Effector CD8-positive, alpha-beta T cell (primary cell): Measurements from ENCODE around the gene SMYD3.

ENCODE experiments used
- DNase-seq: peaks from one replicate; lab custom pipeline; 2025; lab: John Stamatoyannopoulos, UW

The SMYD3 gene

DNA sequence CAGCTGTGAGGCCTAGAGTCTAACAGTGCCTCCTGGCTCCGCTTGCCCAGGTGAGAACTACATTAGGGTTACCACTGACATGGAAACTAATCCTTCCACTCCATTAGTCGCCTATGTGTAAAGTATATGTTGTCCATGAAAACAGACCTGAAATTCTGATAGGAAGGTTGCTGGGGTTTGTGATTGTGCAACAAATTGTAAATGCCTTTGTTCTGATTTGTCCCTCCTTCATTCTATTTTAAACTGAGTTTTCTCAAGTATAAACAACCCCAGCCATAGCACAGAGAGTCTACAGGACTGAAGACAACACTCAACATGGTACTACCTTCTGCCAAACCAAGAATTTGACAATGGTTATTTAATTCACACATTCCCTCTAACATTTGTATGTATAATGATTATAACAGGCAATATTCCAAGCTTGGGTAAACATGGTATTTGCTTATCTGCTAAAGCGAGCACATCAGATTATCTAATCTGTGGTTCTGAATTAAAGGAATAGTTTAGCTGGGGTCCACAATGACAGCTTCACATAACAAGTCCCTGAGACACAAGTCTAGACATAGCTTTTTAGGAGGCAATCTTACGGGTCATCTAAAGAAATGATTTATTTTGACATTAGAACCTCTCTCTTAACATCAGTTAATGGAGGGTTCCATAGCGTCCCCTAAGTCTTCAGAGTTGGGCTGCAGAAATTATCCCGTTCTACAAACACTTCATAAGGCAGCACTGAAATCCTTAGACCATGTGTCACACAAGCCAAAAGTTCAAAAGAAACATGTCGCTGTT, 633.0 kb downstream of the SMYD3 start:
- no peak for DNase-seq

DNA sequence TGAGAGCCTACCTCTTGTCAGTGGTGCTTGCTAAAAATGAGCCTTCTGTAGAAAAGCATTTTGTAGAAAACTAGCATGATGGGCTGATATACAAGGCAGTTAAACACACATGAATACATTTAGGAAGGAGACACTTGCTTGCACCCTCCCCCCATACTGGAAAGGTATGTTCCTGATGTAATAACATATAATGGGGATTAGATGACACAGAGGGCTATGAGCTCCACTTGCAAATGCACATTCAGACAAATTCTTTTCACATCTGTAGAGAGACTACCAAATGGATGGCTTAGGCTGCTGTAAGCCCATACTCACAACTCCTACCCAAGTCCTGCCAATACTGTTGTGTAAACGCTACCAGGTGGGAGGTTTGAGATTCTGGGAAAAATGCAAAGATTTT, 634.0 kb downstream of the SMYD3 start:
- DNase-seq = no peak

DNA sequence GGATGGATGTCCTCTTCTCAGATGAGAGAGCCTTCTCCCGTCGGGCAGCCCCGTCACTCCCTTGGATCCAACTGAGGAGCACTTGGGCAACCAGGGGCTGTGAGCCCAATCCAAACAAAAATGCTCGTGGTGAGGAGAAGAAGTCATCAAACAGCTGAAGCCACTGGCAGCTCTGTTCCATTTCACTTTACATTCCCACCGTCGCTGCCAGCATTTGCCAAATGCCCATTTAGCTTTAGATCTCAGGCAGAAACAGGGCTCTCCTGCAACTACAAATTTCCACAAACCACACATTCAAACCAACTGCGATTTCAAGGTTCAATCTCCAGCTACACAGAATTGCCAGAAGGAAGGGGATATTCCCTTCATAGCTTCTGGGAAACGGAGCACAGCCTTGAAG, 634.6 kb downstream of the SMYD3 start:
- DNase-seq = no peak

DNA sequence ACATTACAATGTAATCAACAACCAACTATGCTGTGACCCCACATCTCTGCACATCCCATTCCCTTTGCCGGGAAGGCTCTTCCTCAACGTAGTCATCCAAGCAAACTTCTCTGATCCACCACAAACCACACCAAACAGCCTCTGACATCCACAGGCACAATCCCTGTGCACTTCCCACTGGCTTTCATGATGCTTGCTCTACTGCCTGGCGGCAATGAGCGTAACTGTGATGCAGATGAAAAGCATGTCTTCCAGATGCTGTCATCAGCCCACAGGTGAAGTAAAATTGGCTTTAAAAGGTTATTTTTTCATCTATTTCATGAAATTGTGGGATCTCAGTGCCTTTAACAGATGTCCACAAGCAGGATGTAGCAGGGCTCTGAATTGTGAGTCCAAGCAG, 635.2 kb downstream of the SMYD3 start:
- no peak for DNase-seq

DNA sequence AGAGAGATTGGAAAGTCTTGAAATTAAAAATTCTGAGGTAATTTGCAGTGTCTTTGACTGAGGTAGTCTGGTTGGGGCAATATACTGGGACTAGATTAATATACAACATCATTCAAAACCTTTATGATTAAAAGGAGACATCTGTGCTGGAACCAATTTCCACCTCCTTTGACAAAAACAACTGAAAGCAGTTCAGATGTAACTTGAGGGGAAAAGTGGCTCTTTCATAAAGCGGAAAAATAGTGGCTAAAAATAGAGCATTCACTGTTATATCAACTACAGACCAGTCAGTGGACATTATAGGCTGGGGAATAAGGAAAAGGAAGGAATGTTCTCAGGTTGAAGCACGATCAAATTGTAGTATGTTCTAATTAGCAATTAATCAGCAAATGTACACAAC, 635.9 kb downstream of the SMYD3 start:
- no peak for DNase-seq

- no peak for DNase-seq
Measured at GRCh38 chr1:245870698-245871097, 636.4 kb downstream of the SMYD3 start.

DNA sequence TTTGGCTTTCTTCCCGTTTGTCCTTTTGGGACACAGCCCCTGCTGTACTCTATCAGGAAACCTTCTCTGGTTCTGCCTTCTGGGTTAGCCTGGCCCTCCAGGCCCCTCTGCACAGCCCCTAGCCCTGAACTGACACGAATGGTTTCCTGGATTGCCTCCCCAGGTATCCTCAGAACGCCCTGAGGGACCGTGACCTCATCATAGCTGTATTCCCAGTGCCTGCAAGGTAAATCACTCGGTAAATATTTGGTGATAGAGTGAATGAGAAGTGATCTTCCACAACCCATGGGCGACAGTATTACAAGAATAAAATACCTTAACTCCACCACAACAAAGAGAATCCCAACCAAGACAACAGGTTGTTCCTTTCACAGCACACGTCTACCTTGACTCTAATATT, 637.2 kb downstream of the SMYD3 start:
- no peak for DNase-seq

DNA sequence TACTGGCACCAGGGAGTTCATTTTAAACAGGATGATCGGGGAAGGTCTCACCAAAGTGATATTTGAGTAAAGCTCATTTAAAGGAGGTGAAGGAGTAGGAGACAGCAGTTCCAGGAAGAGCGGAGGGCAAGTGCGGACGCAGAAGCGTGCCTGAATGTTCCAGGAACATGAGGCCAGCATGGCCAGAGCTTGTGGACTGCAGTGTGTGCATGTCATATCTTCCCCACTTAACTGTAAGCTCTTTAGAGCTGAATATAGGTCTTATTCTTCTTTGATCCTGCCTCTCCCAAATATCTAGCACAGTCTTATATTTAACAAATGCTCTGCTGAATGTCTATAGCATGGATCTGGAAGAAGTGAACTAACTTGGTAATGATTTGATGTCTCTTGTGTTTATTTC, 639.3 kb downstream of the SMYD3 start:
- no peak for DNase-seq

- DNase-seq = no peak
Measured at GRCh38 chr1:245864872-245865271, 642.2 kb downstream of the SMYD3 start.

- no peak for DNase-seq
Measured at GRCh38 chr1:245863566-245864184, 643.4 kb downstream of the SMYD3 start.

- no peak for DNase-seq
Measured at GRCh38 chr1:245862812-245863540, 644.1 kb downstream of the SMYD3 start.

DNA sequence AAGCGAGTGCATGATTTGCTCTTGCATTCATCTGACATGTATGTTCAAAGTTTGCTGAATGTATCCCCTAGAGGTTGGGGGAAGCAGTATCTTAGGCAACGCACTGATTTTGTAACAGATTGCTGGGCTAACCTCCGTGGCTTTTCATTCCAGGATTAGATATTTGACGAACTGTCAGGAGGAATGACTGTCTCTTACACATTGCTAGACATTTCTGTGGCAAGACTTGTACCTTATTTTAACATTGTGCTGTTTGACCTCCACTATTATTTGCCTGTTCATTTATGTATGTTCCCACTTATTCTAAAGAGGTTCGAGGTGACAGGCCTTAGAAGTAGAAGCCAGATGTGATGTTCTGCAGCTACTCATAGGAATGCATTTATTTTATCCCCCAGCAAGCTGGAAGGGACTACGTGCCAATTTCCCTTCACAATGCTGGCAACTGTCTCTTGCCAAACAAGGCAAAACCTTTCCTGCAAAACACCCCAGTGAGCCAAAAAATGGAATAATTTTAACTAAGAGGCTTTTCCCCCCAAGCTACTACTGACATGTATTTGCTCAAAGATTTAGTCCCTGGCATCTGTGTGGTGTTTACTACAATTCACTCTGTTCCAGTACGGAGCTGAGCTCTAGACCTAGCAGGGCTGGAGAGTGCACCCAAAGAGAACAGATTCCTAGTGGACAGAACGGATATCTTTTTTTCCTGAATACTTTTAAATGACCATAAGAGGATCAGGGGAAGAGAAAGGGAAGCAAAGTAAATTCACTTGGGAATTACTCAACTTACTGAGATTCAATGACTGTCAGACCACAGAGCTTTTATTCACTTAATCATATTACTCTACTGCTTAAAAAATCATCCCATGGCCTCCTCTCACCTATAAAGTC, 646.2 kb downstream of the SMYD3 start:
- no peak for DNase-seq

- no peak for DNase-seq
Measured at GRCh38 chr1:245859493-245860114, 647.5 kb downstream of the SMYD3 start.

GRCh38 chr1:245858722-245859492, 648.2 kb downstream of the SMYD3 start:
- DNase-seq = no peak

GRCh38 chr1:245858022-245858721, 648.9 kb downstream of the SMYD3 start:
- no peak for DNase-seq

- no peak for DNase-seq
Measured at GRCh38 chr1:245856944-245857531, 650.0 kb downstream of the SMYD3 start.

DNA sequence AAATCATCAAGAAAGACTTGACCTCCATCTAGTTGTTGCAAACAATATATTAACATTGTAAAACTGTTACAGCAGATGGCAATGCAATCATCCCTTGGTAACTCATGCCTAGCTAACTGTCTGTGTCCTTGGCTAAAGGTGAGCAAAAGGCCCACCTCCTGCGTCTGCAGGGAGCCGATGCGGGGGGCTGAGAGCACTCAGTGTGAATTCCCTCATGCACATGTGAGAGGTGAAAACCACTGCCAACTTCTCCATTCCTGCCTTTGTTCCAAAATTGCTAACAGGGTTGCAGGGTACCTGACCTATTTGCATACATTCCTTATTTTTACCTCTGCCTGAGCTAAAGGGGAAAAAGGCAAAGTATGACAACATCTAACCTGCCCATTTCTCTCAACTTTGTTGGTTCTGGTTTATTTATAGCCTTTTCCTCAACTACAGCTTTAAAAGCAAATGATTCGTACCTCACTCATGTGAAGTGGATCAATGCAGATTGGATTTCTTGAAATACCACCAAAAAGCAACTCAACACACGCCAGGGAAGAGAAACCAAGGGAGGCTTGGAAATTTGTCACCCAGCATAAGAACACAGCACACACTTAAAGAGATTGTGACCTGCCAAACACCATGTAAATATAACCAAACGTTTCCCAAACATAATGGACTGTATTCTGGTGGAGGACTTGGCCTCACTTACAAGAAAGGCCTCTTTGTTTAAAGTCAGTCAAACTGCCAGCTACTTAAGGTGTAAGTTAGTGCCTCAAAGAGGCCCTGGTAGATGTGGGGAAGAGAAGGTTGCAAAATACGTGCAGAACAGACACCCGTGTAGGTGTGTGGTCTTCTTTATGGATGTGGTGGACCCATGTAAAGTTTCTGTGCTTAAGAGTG, 651.0 kb downstream of the SMYD3 start:
- DNase-seq = no peak

DNA sequence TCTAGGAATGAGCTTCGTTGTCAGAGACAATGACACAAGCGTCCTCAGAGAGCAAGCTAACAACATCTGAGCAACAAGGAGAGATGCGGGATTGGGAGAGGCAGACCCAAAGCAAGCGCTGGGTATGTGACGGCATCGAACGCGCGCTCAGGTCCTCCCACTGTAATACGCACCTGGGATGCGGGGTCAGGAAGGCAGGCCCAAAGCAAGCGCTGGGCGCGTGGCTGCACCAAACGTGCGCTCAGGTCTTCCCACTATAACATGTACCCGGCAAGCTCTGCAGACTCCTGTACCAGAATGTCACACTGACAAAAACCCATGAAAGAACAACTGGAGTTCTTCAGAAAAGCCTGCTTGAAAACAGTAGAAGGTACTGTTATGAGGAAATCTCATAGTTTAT, 653.8 kb downstream of the SMYD3 start:
- DNase-seq = no peak

GRCh38 chr1:245843101-245843500, 664.0 kb downstream of the SMYD3 start:
- no peak for DNase-seq
